HG03354 (cell line): ENCODE data around the gene TSHZ2.

Experiments used
- ATAC-seq: cut with Tn5 transposase; IDR thresholded peaks from one replicate; pipeline ENCODE4 v1.9.1; 2021; ENCODE audit warnings: mild to moderate bottlenecking; ENCODE audit not compliant: unreplicated experiment, poor library complexity, severe bottlenecking

Gene TSHZ2, protein sequence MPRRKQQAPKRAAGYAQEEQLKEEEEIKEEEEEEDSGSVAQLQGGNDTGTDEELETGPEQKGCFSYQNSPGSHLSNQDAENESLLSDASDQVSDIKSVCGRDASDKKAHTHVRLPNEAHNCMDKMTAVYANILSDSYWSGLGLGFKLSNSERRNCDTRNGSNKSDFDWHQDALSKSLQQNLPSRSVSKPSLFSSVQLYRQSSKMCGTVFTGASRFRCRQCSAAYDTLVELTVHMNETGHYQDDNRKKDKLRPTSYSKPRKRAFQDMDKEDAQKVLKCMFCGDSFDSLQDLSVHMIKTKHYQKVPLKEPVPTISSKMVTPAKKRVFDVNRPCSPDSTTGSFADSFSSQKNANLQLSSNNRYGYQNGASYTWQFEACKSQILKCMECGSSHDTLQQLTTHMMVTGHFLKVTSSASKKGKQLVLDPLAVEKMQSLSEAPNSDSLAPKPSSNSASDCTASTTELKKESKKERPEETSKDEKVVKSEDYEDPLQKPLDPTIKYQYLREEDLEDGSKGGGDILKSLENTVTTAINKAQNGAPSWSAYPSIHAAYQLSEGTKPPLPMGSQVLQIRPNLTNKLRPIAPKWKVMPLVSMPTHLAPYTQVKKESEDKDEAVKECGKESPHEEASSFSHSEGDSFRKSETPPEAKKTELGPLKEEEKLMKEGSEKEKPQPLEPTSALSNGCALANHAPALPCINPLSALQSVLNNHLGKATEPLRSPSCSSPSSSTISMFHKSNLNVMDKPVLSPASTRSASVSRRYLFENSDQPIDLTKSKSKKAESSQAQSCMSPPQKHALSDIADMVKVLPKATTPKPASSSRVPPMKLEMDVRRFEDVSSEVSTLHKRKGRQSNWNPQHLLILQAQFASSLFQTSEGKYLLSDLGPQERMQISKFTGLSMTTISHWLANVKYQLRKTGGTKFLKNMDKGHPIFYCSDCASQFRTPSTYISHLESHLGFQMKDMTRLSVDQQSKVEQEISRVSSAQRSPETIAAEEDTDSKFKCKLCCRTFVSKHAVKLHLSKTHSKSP (N-terminal part only)

DNA sequence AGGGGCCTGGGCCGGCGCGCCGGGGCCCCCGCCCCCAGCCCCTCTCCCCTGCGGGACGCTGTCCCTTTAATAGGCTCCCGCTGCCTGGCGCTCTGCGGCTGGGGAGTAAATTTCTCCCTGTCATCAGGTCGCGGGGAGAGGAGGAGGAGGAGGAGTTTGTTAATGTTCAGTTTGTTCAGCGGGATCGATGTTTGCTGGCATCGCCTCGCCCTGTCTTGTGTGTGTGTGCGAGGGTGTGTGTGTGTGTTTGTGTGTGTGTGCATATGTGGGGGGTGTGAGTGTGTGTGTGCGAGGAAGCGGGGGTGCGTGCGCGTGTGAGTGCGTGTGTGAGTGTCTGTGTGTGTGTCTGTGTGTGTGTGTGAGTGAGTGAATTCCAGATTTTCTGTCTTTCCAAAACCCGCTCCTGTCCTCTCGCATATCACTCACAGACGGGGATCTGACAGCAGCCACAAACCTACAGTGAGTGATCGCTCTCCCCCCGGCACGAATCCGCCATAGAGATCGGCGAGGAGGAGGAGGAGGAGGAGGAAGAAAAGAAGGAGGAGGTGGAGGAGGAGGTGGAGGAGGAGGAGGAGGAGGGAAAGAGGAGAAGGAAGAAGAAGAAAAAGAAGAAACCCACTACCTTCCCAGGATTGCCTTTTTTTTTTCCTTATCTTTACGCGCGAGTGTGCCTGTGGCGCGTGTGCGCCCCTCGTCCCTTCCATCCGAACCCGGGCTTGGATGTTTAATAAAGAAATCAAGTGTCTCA is at the start of gene TSHZ2:
TSHZ2 (plus strand) TSS at position 169 of the 748 bp plus-strand sequence. CDS start 936 bp downstream, outside the sequence.
- no peak for ATAC-seq

DNA sequence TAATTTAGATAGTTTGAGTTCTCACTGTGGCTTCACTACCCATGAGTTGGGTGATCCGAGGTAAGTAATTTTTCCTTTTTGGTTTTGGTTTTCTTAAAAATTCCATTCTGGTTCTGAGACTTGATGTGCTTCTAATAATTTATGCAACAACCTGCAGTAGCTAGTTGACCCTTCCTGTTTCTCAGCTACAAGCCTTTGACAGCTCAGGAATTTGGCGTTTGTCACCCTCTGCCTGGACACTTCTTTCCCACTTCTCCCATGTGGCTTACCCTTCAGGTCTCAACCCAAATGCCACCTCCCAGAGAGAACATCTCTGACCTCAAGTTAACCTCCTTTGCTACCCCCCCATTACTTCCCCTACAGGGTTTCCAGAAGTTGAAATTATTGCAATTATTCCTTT is 49.7 kb upstream of the TSHZ2 start:
- no peak for ATAC-seq

DNA sequence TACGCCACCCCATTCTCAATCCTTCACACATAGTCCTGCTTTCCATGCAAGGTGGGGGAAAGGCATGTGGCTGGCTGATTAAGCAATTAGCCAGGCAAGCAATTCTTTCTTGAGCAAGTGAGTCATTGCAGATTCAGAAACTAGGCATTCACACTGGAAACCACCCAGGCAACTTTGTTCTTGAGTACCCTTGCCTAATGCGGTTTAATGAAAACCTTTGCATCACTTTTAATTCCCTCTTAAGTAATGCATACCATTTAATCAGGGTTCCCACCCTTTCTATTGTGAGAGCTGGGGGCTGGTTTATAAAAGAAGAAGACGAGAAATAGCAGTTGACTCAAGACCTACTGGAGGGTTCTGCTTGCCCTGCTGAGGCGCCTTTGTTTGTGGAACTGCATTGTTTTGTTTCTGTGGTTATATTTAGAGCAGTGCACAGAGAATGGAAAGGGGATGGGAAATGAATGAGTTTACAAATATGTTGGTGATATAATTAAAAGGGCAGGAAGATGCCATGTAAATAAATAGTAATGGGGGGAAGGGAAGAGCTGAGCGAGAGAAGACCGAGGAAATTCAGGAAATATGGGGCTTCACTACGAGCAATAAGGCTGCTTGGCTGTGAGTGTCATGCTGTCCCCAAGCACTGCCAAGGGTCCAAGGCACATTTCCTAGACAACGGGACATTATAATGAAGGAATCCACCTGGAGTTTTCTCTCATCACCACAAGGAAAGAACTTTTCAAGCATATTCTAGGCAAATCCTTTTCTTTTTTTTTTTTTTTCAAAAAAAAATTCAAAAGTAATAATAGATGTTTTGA is 48.8 kb upstream of the TSHZ2 start:
- no peak for ATAC-seq

DNA sequence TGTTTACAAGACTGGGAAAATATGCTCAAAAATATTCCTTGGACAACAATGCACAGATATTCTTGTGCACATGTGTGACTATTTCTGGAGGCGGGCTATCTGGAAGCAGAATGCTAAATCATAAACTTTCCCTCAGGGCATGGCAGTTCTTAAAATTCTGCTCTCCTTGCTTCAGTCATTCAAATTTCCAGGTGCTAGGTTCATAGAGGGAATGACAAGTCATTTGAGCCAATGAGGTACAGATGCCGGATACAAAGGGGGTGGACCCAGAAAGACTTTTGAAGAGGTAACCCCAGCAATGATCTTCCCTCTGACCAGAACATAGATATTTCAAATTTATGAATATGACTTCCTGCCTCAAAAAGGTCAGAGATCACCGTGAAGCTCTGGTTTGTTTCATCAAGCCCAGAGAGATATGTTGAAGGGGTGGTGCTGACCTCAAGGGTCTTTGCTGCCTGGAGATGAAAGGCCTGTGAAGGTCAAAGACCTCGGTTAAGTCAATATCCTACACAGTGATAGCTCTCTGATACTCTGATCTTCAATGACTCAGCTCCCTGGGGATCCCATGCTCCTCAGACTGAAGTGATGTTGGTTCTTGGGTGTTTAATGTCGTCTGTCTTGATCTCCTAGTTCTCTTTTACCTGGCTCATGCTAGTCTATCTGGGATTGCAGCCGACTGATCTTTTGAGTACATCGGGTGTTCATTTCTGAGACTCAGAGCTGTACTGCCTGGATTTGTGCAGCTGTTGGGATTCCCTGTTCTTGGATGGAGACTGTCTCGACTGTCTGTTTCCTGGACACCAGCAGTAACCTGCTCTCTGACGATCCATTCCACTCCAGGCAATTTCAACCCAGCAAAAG is 47.5 kb upstream of the TSHZ2 start:
- no peak for ATAC-seq

DNA sequence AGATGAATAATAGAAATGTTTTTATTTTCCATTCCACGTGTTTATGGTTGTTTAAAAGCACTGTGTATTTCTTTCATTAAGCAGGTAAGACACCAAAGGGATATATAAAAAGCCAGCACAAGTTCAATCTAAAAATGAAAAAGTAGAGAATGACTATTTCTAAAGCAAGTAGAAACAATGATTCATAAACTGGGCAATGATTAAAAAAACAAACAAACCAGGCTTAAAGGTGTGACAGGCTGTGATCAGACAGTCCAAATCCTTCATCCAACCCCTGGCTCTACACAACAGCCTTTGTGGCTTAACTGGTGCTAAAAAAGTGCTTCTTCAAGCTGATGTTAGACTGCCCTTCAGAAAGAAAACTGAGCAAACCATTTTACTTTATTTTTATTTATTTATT is 45.7 kb upstream of the TSHZ2 start:
- no peak for ATAC-seq

DNA sequence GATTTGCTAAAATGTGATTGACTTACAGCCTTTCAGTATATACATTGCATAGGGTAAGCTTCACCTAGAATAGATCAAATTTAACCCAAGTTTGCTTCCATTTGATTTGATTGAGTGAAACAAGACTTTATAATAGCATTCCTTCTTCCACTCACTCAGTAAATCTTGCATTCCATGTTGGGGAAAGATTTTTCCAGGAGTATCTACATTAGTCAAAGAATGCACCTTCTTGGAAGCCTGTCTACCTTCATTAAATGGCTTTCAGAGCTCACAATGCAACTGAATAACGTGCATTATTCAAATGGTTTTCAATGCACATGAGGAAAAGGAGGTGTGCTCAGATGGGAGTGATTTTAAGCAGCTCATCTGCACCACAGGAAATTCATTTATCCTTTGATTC is 38.3 kb upstream of the TSHZ2 start:
- no peak for ATAC-seq

DNA sequence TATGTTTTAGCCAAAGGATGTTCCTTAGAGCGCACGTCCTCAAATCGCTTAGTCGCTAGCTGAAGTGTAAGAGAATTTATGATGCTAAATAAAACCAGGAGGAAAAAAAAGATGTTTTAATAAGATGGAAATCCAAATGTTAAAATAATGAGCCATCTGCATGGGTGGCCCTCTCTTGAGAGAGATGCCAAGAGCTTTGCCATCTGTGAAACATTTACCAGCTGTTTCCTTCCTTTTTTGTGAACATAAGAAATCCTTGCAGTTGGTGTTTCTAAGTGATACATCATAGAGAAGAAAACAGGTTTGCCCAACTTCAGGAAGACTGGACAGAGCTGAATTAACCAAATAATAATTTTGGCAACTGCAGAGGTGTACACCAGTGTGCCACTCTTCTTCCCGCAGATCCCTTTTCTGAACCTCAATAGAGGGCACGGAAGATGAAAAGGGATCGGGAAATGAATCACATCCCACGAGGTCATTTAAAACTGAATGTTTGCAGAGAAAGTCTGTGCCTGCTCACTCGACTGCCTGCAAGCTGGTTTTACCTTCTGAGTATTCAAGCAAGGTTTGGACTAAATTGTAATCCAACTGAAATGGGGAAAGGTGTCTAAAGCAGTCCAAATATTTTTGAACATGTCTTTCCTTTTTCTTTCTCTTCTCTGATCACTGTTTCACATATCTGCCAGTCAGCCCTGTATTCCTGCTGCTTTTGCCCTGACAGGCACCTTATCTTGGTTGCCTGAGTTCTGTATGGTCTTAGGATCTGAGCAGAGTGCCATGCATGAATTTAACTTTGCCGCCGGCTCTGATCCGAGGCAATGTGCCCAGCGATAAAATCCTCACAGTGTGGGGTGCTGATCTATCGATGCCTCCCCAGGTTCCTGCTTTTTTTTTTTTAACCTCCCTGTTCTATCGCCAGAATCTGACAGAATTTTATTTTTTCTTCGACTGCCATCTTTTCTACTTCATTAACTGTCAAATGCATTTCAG is 35.5 kb upstream of the TSHZ2 start:
- no peak for ATAC-seq

DNA sequence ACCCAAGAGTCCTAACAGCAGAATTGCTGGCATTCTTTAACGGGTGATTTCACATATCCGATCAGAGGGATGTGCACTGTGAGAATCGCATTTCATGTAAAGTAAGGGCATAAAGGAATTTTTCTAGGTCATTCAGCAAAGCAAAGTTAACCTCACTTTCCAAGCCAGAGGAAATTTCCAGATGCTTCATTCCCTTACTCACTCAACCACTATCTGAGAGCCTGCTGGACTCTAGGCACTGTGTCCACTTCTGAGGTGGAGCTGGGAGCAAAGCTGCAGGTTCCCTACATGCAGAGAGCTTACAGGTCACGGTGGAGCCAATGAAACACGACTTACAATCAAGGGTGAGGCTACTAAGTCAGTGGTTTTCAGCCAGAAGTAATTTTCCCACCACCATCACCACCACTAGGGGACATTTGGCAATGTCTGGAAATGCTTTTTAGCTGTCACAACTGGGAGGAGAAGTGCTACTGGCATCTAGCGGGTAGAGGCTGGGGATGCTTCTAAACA is 34.5 kb upstream of the TSHZ2 start:
- no peak for ATAC-seq

DNA sequence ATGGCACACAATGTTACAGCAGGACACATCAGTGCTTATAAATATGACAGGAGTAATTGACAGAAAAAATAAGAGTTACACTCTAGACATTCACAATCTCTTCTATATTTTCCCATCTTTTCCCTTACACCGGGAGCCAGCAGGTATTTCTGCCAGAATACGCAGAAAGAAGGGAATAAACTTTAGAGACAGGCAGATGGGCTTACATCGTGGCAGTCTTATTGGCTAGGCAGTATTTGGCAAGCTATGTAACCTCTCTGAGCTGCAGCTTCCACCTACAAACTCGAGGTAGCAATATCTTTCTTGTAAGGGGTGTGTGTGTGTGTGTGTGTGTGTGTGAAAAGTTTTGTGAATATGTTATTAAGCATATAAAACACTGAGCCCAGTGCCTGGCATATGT is 33.0 kb upstream of the TSHZ2 start:
- no peak for ATAC-seq

DNA sequence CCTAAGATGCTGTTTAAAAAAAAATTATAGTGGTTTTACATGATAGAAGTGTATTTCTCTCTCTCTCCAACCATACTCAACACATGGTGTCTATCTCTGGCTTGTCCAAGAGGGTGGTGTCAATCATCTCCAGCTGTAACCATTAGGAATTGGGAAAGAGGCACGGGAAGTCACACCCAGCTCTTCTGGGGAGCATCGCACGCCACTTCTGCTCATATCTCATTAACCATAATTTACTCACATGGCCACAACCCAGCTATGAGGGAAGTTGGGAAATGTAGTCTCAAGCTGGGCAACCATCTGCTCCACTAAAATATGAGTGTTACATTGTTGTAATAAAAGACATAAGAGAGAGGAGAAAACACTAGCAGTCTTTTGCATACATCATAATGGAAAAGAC is 30.4 kb upstream of the TSHZ2 start:
- ATAC-seq: no peak

DNA sequence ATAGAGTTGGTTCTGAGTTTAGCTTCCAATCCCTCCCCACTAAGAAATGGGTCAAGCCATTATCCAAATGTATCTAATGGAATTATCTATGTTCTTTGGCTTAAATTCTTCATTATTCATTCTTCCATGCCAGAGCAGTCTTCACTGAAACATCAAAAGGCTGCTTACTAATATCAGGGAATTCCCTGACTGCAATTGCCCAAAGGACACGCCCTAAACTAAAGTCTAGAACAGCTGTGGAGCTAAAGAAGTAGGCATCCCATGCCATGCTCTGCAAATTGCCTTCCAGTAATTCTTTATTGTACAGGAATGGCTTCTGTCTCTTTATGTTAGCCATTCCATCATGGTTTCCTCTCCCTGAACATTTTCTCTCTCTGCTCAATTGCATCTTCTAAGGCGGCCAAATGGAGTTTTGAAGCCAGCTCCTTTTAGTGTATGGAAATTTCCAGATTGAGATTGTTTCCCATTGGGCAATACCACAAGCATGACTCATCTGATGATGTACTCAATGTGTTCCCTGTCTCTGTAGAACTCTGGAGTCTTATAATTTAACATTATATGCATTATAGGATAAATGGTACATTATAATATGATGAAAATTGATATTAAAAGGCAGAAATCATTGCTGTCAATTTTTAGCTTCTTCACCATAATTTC is 28.8 kb upstream of the TSHZ2 start:
- ATAC-seq: no peak

DNA sequence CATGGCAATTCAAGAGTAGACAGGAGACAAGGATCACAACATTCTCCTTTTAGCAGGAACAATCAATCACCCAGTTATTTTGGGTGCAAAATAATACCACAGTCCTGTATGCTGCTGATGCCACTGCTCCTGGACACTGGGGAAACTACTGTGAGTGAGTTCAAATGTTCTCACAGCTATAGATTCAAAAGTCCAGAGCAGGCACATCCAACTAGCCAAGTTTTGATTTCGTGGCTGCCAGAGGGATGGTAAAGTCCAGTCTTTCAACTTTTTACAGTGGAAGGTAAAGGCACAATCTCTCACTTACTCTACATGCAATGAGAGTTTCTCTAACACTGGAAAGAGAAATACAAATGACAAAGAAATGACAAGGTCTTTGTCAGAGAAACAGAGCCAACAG is 26.9 kb upstream of the TSHZ2 start:
- no peak for ATAC-seq

DNA sequence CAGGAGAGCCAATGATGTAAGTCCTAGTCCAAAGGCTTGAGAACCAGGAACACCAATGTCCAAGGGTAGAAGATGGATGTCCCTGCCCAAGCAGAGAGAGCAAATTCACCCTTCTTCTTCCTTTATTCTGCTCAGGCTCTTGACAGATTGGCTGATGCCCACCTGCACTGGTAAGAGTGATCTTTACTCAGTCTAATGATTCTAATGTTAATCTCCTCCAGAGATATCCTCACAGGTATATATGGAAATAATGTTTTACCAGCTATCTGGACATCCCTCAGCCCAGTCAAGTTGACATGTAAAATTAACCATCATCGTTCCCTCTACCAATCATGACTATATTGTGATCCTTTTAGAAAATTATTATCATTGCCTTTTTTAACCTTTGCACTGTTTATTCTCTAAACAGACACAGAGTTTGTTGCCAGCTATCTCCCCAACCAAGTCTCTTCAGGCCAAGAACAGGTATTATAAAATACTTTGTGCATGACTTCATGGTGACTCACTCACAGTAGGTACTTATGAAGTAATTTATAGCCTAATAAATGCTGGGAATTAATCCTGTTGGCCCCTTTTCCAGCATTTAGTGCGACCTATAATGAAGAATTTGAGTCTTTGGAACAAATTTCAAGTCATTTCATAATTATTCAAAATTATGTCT is 26.2 kb upstream of the TSHZ2 start:
- ATAC-seq: no peak

DNA sequence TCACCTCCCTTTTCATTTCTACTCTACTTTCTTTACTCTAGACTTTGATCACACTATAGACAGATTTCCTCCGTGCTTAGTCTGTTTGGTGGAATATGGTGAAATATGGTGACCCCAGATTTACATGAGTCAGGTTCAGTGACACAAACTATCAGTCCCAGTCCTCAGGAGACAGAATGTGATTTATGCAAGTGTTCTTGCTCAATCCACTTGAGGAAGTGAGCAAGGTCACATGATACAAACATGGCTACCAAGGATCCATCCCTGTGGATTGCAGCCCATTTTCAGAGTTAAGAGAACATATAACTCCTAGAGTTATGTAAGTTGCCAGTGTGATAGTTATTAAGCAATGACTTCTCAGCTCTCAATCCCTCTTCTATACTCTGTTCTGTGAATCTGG is 23.7 kb upstream of the TSHZ2 start:
- no peak for ATAC-seq

DNA sequence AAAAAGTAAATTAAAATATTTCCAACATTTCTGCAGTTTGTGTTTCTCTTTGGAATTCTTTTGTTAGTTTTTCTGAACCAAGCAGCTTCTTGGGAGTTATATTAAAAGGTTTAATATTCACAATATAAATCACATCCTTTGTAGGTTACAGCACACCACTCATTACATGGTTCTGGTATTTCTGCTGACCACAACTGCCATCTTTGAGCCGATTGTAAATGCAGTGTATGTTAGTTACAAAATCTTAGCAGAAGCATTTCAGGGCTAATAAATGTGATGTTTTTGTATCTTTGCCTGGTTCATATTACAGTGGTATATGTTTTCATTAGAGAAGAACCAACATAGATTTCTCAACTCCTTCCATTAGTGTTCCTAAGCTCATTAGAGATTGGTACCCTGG is 19.1 kb upstream of the TSHZ2 start:
- ATAC-seq: no peak

DNA sequence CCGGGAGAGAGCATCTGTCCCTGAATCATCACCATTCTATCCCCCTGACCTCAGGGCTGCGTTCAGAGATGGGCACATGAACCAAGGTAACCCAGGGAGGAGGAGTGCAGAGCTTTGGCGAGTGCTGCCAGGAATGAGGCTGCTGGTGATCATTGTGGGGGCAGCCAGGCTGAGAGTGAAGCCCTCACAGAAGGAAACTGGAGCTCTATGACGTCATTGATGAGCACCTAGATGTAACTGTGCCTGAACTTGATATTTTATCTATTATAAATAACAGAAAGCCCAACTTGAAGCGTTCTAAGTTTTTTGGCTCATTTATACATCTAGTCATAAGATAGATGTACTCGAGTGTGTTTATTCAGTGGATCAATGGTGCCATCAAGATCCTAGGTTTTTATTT is 17.3 kb upstream of the TSHZ2 start:
- ATAC-seq: no peak
